GM23338 (cell line): ENCODE measurements around the gene ZFR2.

Experiments used
- CREB1 ChIP-seq: fragments of 250-450 bp; sonication (Bioruptor Pico); IDR thresholded peaks from 2 replicates; pipeline ENCODE4 v1.5.0; 2020; ENCODE audit warnings: low read depth, mild to moderate bottlenecking, moderate library complexity
- CTCF ChIP-seq, 2 experiments: fragments of 200-600 bp in 1 of 2; sonication (generic) in 1 of 2; conservative IDR thresholded peaks; 2 replicates each; pipeline versions ENCODE4 v1.5.1 to v1.6.1; 2016 to 2017; ENCODE audit warnings: antibody characterized with exemption in 2 of 2, low read depth in 2 of 2, mild to moderate bottlenecking in 2 of 2, moderate library complexity in 1 of 2
- EZH2 ChIP-seq: fragments of 200-600 bp; sonication (generic); IDR thresholded peaks from one replicate; pipeline ENCODE4 v1.8.0; 2017; ENCODE audit warnings: antibody characterized with exemption, mild to moderate bottlenecking, low read depth; ENCODE audit not compliant: unreplicated experiment
- EZH2phosphoT487 ChIP-seq: fragments of 200-600 bp; sonication (generic); IDR thresholded peaks from one replicate; pipeline ENCODE4 v1.8.1; 2018; ENCODE audit warnings: antibody characterized with exemption; ENCODE audit not compliant: unreplicated experiment
- POLR2AphosphoS5 ChIP-seq: IDR thresholded peaks from 2 replicates; pipeline ENCODE4 v1.6.1; 2016; ENCODE audit warnings: antibody characterized with exemption, low read depth
- REST ChIP-seq: IDR thresholded peaks from one replicate; pipeline ENCODE4 v1.6.1; 2018; ENCODE audit warnings: antibody characterized with exemption; ENCODE audit not compliant: unreplicated experiment

- TF ChIP-seq CTCF (conservative IDR thresholded peaks at IDR 0.05; ENCODE audit: low read depth in 2 of 2) (no peak), CREB1 (CRISPR knock-in tag) (no peak), EZH2phosphoT487 (no peak), REST (no peak), POLR2AphosphoS5 (no peak), EZH2 (no peak)
Observed at GRCh38 chr19:3832001-3832400, 36.8 kb downstream of the ZFR2 start.
